Cardiac fibroblast (primary cell): Measurements from ENCODE around the gene FAM184B.

ENCODE experiments used
- DNase-seq, 2 donors: peaks; one replicate each; pipeline versions ENCODE4 v3.0.0 to v3.0.0-alpha.2; 2010; ENCODE audit warnings: low read depth in 2 of 2
- H3K4me3 ChIP-seq, 2 donors: replicated peaks in 1 of 2; 1 replicate in 1 of 2; 2 replicates in 1 of 2; pipeline ENCODE4 v1.5.1; 2011; ENCODE audit warnings: low read depth in 2 of 2, low read length in 2 of 2, mild to moderate bottlenecking in 2 of 2, moderate library complexity in 1 of 2
- CTCF ChIP-seq: IDR thresholded peaks from one replicate; pipeline ENCODE4 v1.5.1; 2011; ENCODE audit warnings: low read depth, mild to moderate bottlenecking, low read length, inconsistent platforms

The FAM184B gene

GRCh38 chr4:17812125-17812524 lies 30.7 kb upstream of the FAM184B start:
- peak overlapping the region in 1 of 2 donors; percentile 78 for H3K4me3 ChIP-seq
- no peak for TF ChIP-seq CTCF
- DNase-seq, result no peak

GRCh38 chr4:17811078-17811603 lies 29.7 kb upstream of the FAM184B start:
- peak overlapping the region; percentile 73 to 78 for H3K4me3 ChIP-seq
- DNase-seq, result no peak
- no peak for TF ChIP-seq CTCF

- DNase-seq, result peak; percentile 100
- H3K4me3 ChIP-seq, result peak within 1 kb of the TSS; percentile 87
- TF ChIP-seq CTCF, result no peak
Measured at GRCh38 chr4:17810260-17811077, 29.0 kb upstream of the FAM184B start, which contains the start of the genes DCAF16 and NCAPG. Gene DCAF16 (minus strand): TSS chr4:17810757. CDS start chr4:17804141, 6,616 bp downstream. Gene NCAPG (plus strand): TSS chr4:17810979. CDS start chr4:17811078, 99 bp downstream.

- DNase-seq, result no peak
- H3K4me3 ChIP-seq, result peak overlapping the region; percentile 87
- TF ChIP-seq CTCF, result no peak
Measured at GRCh38 chr4:17809667-17810066, 28.2 kb upstream of the FAM184B start.

GRCh38 chr4:17807446-17807845 lies 26.0 kb upstream of the FAM184B start:
- peak in 1 of 2 donors; percentile 36 for DNase-seq
- peak overlapping the region; percentile 22 to 36 for H3K4me3 ChIP-seq

GRCh38 chr4:17805580-17806155 lies 24.2 kb upstream of the FAM184B start:
- TF ChIP-seq CTCF, result no peak
- H3K4me3 ChIP-seq, result no peak overlapping the region
- no peak for DNase-seq

More at GRCh38 chr4:17807446-17807845, 26.0 kb upstream of the FAM184B start:
- no peak for TF ChIP-seq CTCF
